SK-N-MC (cell line): Measurements from ENCODE around the gene CABP4.

Source experiments
- DNase-seq: peaks from one replicate; pipeline ENCODE4 v3.0.0-alpha.2; 2011; ENCODE audit warnings: low read depth, low spot score
- H3K27ac ChIP-seq: fragments of 200-600 bp; sonication (generic); 2 replicates; pipeline ENCODE4 v1.5.1; 2016; ENCODE audit warnings: mixed run types
- H3K36me3 ChIP-seq: fragments of 200-600 bp; sonication (generic); 2 replicates; pipeline ENCODE4 v1.6.1; 2017; ENCODE audit warnings: antibody characterized with exemption, low read length, mixed read lengths; ENCODE audit not compliant: insufficient read depth
- H3K4me3 ChIP-seq: fragments of 200-600 bp; sonication (generic); 2 replicates; pipeline ENCODE4 v1.5.1; 2016
- H3K9ac ChIP-seq: fragments of 200-600 bp; sonication (generic); 2 replicates; pipeline ENCODE4 v1.8.0; 2017; ENCODE audit warnings: mixed run types, mixed read lengths; ENCODE audit not compliant: insufficient read length
- H3K9me3 ChIP-seq: fragments of 200-600 bp; sonication (generic); 2 replicates; pipeline ENCODE4 v1.6.1; 2017; ENCODE audit warnings: low read depth, mild to moderate bottlenecking, antibody characterized with exemption, low read length, moderate library complexity, mixed read lengths
- EZH2 ChIP-seq: fragments of 200-600 bp; sonication (generic); IDR thresholded peaks from one replicate; pipeline ENCODE4 v1.6.1; 2017; ENCODE audit warnings: antibody characterized with exemption
- FOXP2 ChIP-seq: optimal IDR thresholded peaks from 2 replicates; pipeline ENCODE3; 2011; ENCODE audit warnings: mild to moderate bottlenecking, moderate library complexity; ENCODE audit not compliant: insufficient read depth; ENCODE audit errors: extremely low read length, control extremely low read depth
- POLR2AphosphoS5 ChIP-seq: IDR thresholded peaks from 2 replicates; pipeline ENCODE4 v1.6.1; 2012; ENCODE audit warnings: mild to moderate bottlenecking, low read depth, low read length, borderline replicate concordance

The CABP4 gene

GRCh38 chr11:67489885-67490726 is 35.0 kb downstream of the CABP4 start:
- Histone ChIP-seq H3K4me3 (no peak overlapping the region), H3K9me3 (no peaks in the 10 kb centered on the region), H3K36me3 (peaks cover 9% of the 10 kb centered on the region; the same call in 1 of the 2 replicates), H3K27ac (no peak overlapping the region), H3K9ac (no peak overlapping the region)
- DNase-seq, result no peak
- TF ChIP-seq EZH2, result no peak
- no peak for TF ChIP-seq FOXP2
- TF ChIP-seq POLR2AphosphoS5, result no peak

GRCh38 chr11:67490727-67491065 is 35.5 kb downstream of the CABP4 start:
- TF ChIP-seq POLR2AphosphoS5, result no peak
- TF ChIP-seq EZH2, result no peak
- no peak for TF ChIP-seq FOXP2
- Histone ChIP-seq H3K4me3 (no peak overlapping the region), H3K27ac (no peak overlapping the region), H3K9me3 (no peaks in the 10 kb centered on the region), H3K9ac (no peak overlapping the region), H3K36me3 (peaks cover 9% of the 10 kb centered on the region; the same call in 1 of the 2 replicates)
- no peak for DNase-seq

- no peak for DNase-seq
- H3K9ac ChIP-seq, result no peak overlapping the region
Observed at GRCh38 chr11:67491276-67492068, 36.3 kb downstream of the CABP4 start.

GRCh38 chr11:67492069-67492727 is 37.0 kb downstream of the CABP4 start:
- H3K27ac ChIP-seq, result no peak overlapping the region
- H3K36me3 ChIP-seq, result peaks cover 9% of the 10 kb centered on the region; the same call in 1 of the 2 replicates
- no peak overlapping the region for H3K9ac ChIP-seq
- no peaks in the 10 kb centered on the region for H3K9me3 ChIP-seq
- TF ChIP-seq FOXP2 (no peak), POLR2AphosphoS5 (no peak), EZH2 (no peak)
- no peak for DNase-seq
- H3K4me3 ChIP-seq, result no peak overlapping the region

More at GRCh38 chr11:67491276-67492068, 36.3 kb downstream of the CABP4 start:
- Histone ChIP-seq H3K27ac (no peak overlapping the region), H3K4me3 (no peak overlapping the region), H3K9me3 (no peaks in the 10 kb centered on the region), H3K36me3 (peaks cover 9% of the 10 kb centered on the region; the same call in 1 of the 2 replicates)
- TF ChIP-seq FOXP2 (no peak), POLR2AphosphoS5 (no peak), EZH2 (no peak)

- no peak overlapping the region for H3K27ac ChIP-seq
- no peaks in the 10 kb centered on the region for H3K9me3 ChIP-seq
- H3K4me3 ChIP-seq, result no peak overlapping the region
- no peak for DNase-seq
- H3K9ac ChIP-seq, result no peak overlapping the region
- TF ChIP-seq EZH2, result no peak
- no peak for TF ChIP-seq FOXP2
- no peak for TF ChIP-seq POLR2AphosphoS5
- H3K36me3 ChIP-seq, result peaks cover 7% of the 10 kb centered on the region; the same call in 1 of the 2 replicates
Observed at GRCh38 chr11:67492801-67493547, 37.8 kb downstream of the CABP4 start.

- H3K4me3 ChIP-seq, result no peak overlapping the region
- H3K9ac ChIP-seq, result no peak overlapping the region
- peaks cover 7% of the 10 kb centered on the region; the same call in 1 of the 2 replicates for H3K36me3 ChIP-seq
- no peak overlapping the region for H3K27ac ChIP-seq
- TF ChIP-seq POLR2AphosphoS5, result no peak
- TF ChIP-seq FOXP2, result no peak
- no peak for TF ChIP-seq EZH2
- DNase-seq, result no peak
- H3K9me3 ChIP-seq, result no peaks in the 10 kb centered on the region
Observed at GRCh38 chr11:67493548-67494370, 38.6 kb downstream of the CABP4 start.
